Measurements from ENCODE around the gene C1QB. TPM values are rescaled to one million over a fixed set of nuclear protein-coding genes. Genes with fewer than 3 reads are reported as not detected.

Gene C1QB
- total and polyA plus RNA-seq, 2 of the 8 experiments (the other 6 are each of a cell fraction or from before 2014, with no cell fraction given) = not detected

DNA sequence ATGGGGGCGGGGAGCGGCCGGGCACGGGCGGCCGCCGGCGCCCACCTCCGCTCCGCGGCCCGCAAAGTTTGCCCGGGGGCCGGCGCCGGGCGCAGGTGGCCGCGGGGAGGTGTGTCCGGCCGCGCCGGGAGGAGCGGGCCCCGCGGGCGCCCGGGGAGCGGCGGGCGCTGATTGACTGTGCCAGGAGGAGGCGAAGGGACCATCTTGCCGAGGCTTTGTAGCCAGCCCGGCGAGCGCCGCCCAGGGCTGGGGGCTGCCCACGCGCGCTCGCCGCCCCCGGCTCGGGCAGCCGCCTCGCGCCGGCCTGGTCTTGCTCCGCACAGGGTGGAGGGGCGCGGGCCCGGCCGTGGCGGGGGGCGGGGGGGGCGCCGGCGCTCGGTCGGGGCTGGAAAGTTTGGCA lies 58.0 kb downstream of the C1QB start (continued):
- TF ChIP-seq, protein P1, sequence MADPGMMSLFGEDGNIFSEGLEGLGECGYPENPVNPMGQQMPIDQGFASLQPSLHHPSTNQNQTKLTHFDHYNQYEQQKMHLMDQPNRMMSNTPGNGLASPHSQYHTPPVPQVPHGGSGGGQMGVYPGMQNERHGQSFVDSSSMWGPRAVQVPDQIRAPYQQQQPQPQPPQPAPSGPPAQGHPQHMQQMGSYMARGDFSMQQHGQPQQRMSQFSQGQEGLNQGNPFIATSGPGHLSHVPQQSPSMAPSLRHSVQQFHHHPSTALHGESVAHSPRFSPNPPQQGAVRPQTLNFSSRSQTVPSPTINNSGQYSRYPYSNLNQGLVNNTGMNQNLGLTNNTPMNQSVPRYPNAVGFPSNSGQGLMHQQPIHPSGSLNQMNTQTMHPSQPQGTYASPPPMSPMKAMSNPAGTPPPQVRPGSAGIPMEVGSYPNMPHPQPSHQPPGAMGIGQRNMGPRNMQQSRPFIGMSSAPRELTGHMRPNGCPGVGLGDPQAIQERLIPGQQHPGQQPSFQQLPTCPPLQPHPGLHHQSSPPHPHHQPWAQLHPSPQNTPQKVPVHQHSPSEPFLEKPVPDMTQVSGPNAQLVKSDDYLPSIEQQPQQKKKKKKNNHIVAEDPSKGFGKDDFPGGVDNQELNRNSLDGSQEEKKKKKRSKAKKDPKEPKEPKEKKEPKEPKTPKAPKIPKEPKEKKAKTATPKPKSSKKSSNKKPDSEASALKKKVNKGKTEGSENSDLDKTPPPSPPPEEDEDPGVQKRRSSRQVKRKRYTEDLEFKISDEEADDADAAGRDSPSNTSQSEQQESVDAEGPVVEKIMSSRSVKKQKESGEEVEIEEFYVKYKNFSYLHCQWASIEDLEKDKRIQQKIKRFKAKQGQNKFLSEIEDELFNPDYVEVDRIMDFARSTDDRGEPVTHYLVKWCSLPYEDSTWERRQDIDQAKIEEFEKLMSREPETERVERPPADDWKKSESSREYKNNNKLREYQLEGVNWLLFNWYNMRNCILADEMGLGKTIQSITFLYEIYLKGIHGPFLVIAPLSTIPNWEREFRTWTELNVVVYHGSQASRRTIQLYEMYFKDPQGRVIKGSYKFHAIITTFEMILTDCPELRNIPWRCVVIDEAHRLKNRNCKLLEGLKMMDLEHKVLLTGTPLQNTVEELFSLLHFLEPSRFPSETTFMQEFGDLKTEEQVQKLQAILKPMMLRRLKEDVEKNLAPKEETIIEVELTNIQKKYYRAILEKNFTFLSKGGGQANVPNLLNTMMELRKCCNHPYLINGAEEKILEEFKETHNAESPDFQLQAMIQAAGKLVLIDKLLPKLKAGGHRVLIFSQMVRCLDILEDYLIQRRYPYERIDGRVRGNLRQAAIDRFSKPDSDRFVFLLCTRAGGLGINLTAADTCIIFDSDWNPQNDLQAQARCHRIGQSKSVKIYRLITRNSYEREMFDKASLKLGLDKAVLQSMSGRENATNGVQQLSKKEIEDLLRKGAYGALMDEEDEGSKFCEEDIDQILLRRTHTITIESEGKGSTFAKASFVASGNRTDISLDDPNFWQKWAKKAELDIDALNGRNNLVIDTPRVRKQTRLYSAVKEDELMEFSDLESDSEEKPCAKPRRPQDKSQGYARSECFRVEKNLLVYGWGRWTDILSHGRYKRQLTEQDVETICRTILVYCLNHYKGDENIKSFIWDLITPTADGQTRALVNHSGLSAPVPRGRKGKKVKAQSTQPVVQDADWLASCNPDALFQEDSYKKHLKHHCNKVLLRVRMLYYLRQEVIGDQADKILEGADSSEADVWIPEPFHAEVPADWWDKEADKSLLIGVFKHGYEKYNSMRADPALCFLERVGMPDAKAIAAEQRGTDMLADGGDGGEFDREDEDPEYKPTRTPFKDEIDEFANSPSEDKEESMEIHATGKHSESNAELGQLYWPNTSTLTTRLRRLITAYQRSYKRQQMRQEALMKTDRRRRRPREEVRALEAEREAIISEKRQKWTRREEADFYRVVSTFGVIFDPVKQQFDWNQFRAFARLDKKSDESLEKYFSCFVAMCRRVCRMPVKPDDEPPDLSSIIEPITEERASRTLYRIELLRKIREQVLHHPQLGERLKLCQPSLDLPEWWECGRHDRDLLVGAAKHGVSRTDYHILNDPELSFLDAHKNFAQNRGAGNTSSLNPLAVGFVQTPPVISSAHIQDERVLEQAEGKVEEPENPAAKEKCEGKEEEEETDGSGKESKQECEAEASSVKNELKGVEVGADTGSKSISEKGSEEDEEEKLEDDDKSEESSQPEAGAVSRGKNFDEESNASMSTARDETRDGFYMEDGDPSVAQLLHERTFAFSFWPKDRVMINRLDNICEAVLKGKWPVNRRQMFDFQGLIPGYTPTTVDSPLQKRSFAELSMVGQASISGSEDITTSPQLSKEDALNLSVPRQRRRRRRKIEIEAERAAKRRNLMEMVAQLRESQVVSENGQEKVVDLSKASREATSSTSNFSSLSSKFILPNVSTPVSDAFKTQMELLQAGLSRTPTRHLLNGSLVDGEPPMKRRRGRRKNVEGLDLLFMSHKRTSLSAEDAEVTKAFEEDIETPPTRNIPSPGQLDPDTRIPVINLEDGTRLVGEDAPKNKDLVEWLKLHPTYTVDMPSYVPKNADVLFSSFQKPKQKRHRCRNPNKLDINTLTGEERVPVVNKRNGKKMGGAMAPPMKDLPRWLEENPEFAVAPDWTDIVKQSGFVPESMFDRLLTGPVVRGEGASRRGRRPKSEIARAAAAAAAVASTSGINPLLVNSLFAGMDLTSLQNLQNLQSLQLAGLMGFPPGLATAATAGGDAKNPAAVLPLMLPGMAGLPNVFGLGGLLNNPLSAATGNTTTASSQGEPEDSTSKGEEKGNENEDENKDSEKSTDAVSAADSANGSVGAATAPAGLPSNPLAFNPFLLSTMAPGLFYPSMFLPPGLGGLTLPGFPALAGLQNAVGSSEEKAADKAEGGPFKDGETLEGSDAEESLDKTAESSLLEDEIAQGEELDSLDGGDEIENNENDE (IDR thresholded peaks at IDR 0.05; ENCODE audit: insufficient replicate concordance, low read length) = no peak
- TF ChIP-seq CREB1 (IDR thresholded peaks at IDR 0.05) (no peak), JUN (IDR thresholded peaks at IDR 0.05; ENCODE audit: low read depth, low read length) (no peak), GABPA (IDR thresholded peaks at IDR 0.05; ENCODE audit: borderline replicate concordance, insufficient read depth, low read length) (no peak), HDAC6 (IDR thresholded peaks at IDR 0.05; ENCODE audit: low read depth, low read length) (no peak), RXRA (IDR thresholded peaks at IDR 0.05; ENCODE audit: insufficient read depth, low read depth, low read length) (no peak)
- TF ChIP-seq, protein P2, sequence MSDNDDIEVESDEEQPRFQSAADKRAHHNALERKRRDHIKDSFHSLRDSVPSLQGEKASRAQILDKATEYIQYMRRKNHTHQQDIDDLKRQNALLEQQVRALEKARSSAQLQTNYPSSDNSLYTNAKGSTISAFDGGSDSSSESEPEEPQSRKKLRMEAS (IDR thresholded peaks at IDR 0.05) = no peak
